Activated CD8-positive, alpha-beta T cell treated with anti-CD3 and anti-CD28 coated beads for 36 hours (primary cell): Measurements from ENCODE around the gene SVIL. TPM values are rescaled to one million over a fixed set of nuclear protein-coding genes. Genes with fewer than 3 reads are reported as not detected.

Experiments used
- ATAC-seq: fragments of 200-7000 bp; cut with Tn5 transposase; one replicate; pipeline ENCODE4 v1.10.0; 2021; ENCODE audit warnings: mild to moderate bottlenecking, moderate library complexity
- CTCF ChIA-PET: fragments of 350-600 bp; sonication (Branson Sonifier 250); formaldehyde crosslinking; loops from one replicate; lab custom pipeline; 2021; ENCODE audit warnings: antibody characterized with exemption; lab: Charles Lee
- POLR2A ChIA-PET: fragments of 350-600 bp; sonication (Branson Sonifier 250); formaldehyde crosslinking; loops from one replicate; lab custom pipeline; 2021; ENCODE audit warnings: antibody characterized with exemption; lab: Charles Lee
- DNase-seq: peaks from one replicate; pipeline ENCODE4 v3.0.0-alpha.2; 2020
- H3K27ac Mint-ChIP-seq: one replicate; pipeline ENCODE4 v1.8.0; 2021; ENCODE audit warnings: mild to moderate bottlenecking, mixed read lengths
- H3K27me3 Mint-ChIP-seq: one replicate; pipeline ENCODE4 v1.8.0; 2021; ENCODE audit warnings: mixed read lengths
- H3K36me3 Mint-ChIP-seq: one replicate; pipeline ENCODE4 v1.8.0; 2021; ENCODE audit warnings: low read depth, mixed read lengths
- H3K4me1 Mint-ChIP-seq: one replicate; pipeline ENCODE4 v1.8.0; 2021; ENCODE audit warnings: low read depth, mixed read lengths
- H3K4me3 Mint-ChIP-seq: one replicate; pipeline ENCODE4 v1.8.0; 2021; ENCODE audit warnings: mild to moderate bottlenecking, moderate library complexity, mixed read lengths
- H3K9me3 Mint-ChIP-seq: one replicate; pipeline ENCODE4 v1.8.0; 2021; ENCODE audit warnings: mixed read lengths
- CTCF ChIP-seq: fragments of 200-600 bp; IDR thresholded peaks from one replicate; pipeline ENCODE4 v1.8.0; 2022; ENCODE audit warnings: antibody characterized with exemption, mild to moderate bottlenecking
- intact Hi-C: fragments of 100-400 bp; cut with micrococcal nuclease; formaldehyde crosslinking; loops from one replicate; pipeline ENCODE4 v1.10.0; 2022
- total RNA-seq, 2 experiments: library from RNA; stranded (reverse); gene quantifications; one replicate each; pipeline ENCODE4 v1.2.3, GENCODE V29; 2021

The SVIL gene
- total RNA-seq, 2 experiments from 2014 or later, result 7.9 to 8.9 TPM

GRCh38 chr10:29428486-29428885, 206.3 kb downstream of the SVIL start:
- intact Hi-C loops, result no loop called here
- H3K27me3 Mint-ChIP-seq, result no peaks in the 10 kb centered on the region
- no peaks in the 10 kb centered on the region for H3K9me3 Mint-ChIP-seq
- H3K4me1 Mint-ChIP-seq, result no peaks in the 10 kb centered on the region
- DNase-seq (no peak), ATAC-seq (no peak)
- ChIA-PET CTCF (interaction anchor here (0.6 to 1.9 kb wide), 6 partner anchors 14 to 68 kb away, joined by 3 to 9 read pairs (median 3); no protein-coding TSS in a partner anchor), POLR2A (no interaction called here)
- TF ChIP-seq CTCF, result no peak
- H3K27ac Mint-ChIP-seq, result no peak overlapping the region
- H3K4me3 Mint-ChIP-seq, result no peak overlapping the region
- peaks cover 5% of the 10 kb centered on the region for H3K36me3 Mint-ChIP-seq

GRCh38 chr10:29427667-29428066, 207.1 kb downstream of the SVIL start:
- Mint-ChIP-seq H3K27ac (no peak overlapping the region), H3K36me3 (peaks cover 8% of the 10 kb centered on the region), H3K9me3 (no peaks in the 10 kb centered on the region), H3K27me3 (no peaks in the 10 kb centered on the region), H3K4me3 (no peak overlapping the region), H3K4me1 (no peaks in the 10 kb centered on the region)
- ChIA-PET CTCF (no interaction called here), POLR2A (no interaction called here)
- intact Hi-C loops, result no loop called here
- ATAC-seq, result no peak
- TF ChIP-seq CTCF, result no peak
- DNase-seq, result no peak

GRCh38 chr10:29426420-29426819, 208.4 kb downstream of the SVIL start:
- CTCF ChIA-PET, result no interaction called here
- DNase-seq, result no peak
- H3K36me3 Mint-ChIP-seq, result peaks cover 20% of the 10 kb centered on the region

GRCh38 chr10:29424017-29424416, 210.8 kb downstream of the SVIL start:
- no peaks in the 10 kb centered on the region for H3K9me3 Mint-ChIP-seq
- no peak overlapping the region for H3K4me3 Mint-ChIP-seq
- no peak overlapping the region for H3K27ac Mint-ChIP-seq
- POLR2A ChIA-PET, result interaction anchor here (0.8 kb wide), 1 partner anchor 16 kb away, joined by 3 read pairs; no protein-coding TSS in a partner anchor
- intact Hi-C loops, result no loop called here
- no peak for DNase-seq
- no peaks in the 10 kb centered on the region for H3K4me1 Mint-ChIP-seq
- TF ChIP-seq CTCF, result no peak
- peaks cover 32% of the 10 kb centered on the region for H3K36me3 Mint-ChIP-seq
- H3K27me3 Mint-ChIP-seq, result no peaks in the 10 kb centered on the region
- CTCF ChIA-PET, result interaction anchor here (1.4 to 1.6 kb wide), 3 partner anchors 12 to 39 kb away, joined by 4 read pairs; no protein-coding TSS in a partner anchor
- ATAC-seq, result no peak

More at GRCh38 chr10:29426420-29426819, 208.4 kb downstream of the SVIL start:
- Mint-ChIP-seq H3K27me3 (no peaks in the 10 kb centered on the region), H3K4me1 (no peaks in the 10 kb centered on the region), H3K9me3 (no peaks in the 10 kb centered on the region), H3K4me3 (no peak overlapping the region), H3K27ac (no peak overlapping the region)
- POLR2A ChIA-PET, result no interaction called here
- ATAC-seq, result no peak
- intact Hi-C loops, result no loop called here
- TF ChIP-seq CTCF, result no peak

GRCh38 chr10:29420744-29421143, 214.0 kb downstream of the SVIL start:
- ChIA-PET CTCF (interaction anchor here (1.1 to 2.7 kb wide), 6 partner anchors 9 to 34 kb away, joined by 3 to 13 read pairs (median 4); no protein-coding TSS in a partner anchor), POLR2A (no interaction called here)
- no peak overlapping the region for H3K27ac Mint-ChIP-seq
- no peak overlapping the region for H3K4me3 Mint-ChIP-seq
- DNase-seq, result no peak
- no peak for ATAC-seq
- H3K27me3 Mint-ChIP-seq, result no peaks in the 10 kb centered on the region
- TF ChIP-seq CTCF, result no peak
- intact Hi-C loops, result no loop called here
- H3K9me3 Mint-ChIP-seq, result no peaks in the 10 kb centered on the region
- peaks cover 42% of the 10 kb centered on the region for H3K36me3 Mint-ChIP-seq
- no peaks in the 10 kb centered on the region for H3K4me1 Mint-ChIP-seq
